Medulla oblongata (tissue), 1 donor: ENCODE results near the gene HHIPL1.

ENCODE experiments used
- DNase-seq: peaks from one replicate; pipeline ENCODE4 v3.0.0-alpha.2; 2015; ENCODE audit errors: extremely low spot score

HHIPL1 gene

GRCh38 chr14:99611646-99612045 lies 33.3 kb upstream of the HHIPL1 start:
- DNase-seq: no peak

GRCh38 chr14:99612071-99612737 lies 32.7 kb upstream of the HHIPL1 start:
- DNase-seq: no peak

GRCh38 chr14:99612738-99613330 lies 32.1 kb upstream of the HHIPL1 start:
- no peak for DNase-seq

- peak; percentile 48 for DNase-seq
Measured at GRCh38 chr14:99615497-99616157, 29.3 kb upstream of the HHIPL1 start.

- DNase-seq: no peak
Measured at GRCh38 chr14:99616832-99617800, 27.8 kb upstream of the HHIPL1 start.

GRCh38 chr14:99619835-99620834 lies 24.8 kb upstream of the HHIPL1 start:
- no peak for DNase-seq

GRCh38 chr14:99621948-99622347 lies 23.0 kb upstream of the HHIPL1 start:
- no peak for DNase-seq

GRCh38 chr14:99624024-99624423 lies 20.9 kb upstream of the HHIPL1 start:
- DNase-seq: no peak

- DNase-seq: no peak
Measured at GRCh38 chr14:99624971-99625370, 20.0 kb upstream of the HHIPL1 start.

GRCh38 chr14:99625476-99625875 lies 19.5 kb upstream of the HHIPL1 start:
- DNase-seq: no peak

GRCh38 chr14:99626041-99626648 lies 18.8 kb upstream of the HHIPL1 start:
- DNase-seq: no peak

- DNase-seq: no peak
Measured at GRCh38 chr14:99627100-99627499, 17.8 kb upstream of the HHIPL1 start.

GRCh38 chr14:99627510-99628381 lies 17.2 kb upstream of the HHIPL1 start:
- no peak for DNase-seq

GRCh38 chr14:99628887-99629618 lies 15.9 kb upstream of the HHIPL1 start:
- DNase-seq: peak; percentile 75

- no peak for DNase-seq
Measured at GRCh38 chr14:99630202-99630601, 14.7 kb upstream of the HHIPL1 start.

- DNase-seq: no peak
Measured at GRCh38 chr14:99632410-99633035, 12.4 kb upstream of the HHIPL1 start.

- DNase-seq: no peak
Measured at GRCh38 chr14:99633141-99633540, 11.8 kb upstream of the HHIPL1 start.

- DNase-seq: no peak
Measured at GRCh38 chr14:99633918-99634317, 11.0 kb upstream of the HHIPL1 start.
